ENCODE data around the gene BIK. TPM values are rescaled to one million over a fixed set of nuclear protein-coding genes. Genes with fewer than 3 reads are reported as not detected.

BIK gene
- total RNA-seq, 1 donor from 2014 or later: not detected

DNA sequence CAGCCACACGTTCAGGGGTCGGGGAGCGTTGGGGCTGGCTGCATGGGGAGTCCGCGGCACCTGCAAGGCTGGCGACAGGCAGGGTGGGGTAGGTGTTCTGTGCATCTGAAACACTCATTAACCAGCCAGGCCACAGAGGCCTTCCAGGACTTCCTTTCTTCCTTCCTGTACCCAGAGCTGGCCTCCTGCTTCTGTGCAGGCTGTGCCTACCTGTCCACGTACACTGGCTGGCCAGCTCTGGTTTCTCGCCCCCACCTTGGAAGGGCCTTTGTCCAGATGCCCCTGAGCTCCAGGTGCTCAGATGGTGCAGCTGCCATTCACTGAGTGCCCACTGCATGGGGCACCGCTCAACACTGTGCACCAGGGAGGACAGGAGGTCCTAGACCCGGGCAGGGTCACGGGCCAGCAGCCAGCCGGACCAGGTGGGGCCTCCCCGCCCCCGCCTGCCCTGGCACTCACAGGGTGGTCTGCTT lies 60.5 kb downstream of the BIK start:
- TF ChIP-seq, protein P1, sequence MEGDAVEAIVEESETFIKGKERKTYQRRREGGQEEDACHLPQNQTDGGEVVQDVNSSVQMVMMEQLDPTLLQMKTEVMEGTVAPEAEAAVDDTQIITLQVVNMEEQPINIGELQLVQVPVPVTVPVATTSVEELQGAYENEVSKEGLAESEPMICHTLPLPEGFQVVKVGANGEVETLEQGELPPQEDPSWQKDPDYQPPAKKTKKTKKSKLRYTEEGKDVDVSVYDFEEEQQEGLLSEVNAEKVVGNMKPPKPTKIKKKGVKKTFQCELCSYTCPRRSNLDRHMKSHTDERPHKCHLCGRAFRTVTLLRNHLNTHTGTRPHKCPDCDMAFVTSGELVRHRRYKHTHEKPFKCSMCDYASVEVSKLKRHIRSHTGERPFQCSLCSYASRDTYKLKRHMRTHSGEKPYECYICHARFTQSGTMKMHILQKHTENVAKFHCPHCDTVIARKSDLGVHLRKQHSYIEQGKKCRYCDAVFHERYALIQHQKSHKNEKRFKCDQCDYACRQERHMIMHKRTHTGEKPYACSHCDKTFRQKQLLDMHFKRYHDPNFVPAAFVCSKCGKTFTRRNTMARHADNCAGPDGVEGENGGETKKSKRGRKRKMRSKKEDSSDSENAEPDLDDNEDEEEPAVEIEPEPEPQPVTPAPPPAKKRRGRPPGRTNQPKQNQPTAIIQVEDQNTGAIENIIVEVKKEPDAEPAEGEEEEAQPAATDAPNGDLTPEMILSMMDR (IDR thresholded peaks at IDR 0.05): no peak
- TF ChIP-seq POLR2A (IDR thresholded peaks at IDR 0.05): no peak
- TF ChIP-seq POLR2AphosphoS5 (IDR thresholded peaks at IDR 0.05; ENCODE audit: insufficient read depth in 1 of 2, low read depth in 1 of 2): no peak
- Histone ChIP-seq H3K4me1 (no peaks in the 10 kb centered on the region), H3K9me3 (no peaks in the 10 kb centered on the region), H3K27ac (no peak overlapping the region), H3K36me3 (peaks cover 0 to 54% of the 10 kb centered on the region in 2 donors), H3K27me3 (no peaks in the 10 kb centered on the region), H3K4me3 (no peak overlapping the region)
- DNase-seq (ENCODE audit: extremely low spot score in 2 of 2): no peak
- intact Hi-C loops (cut with DNase I): no loop called here

DNA sequence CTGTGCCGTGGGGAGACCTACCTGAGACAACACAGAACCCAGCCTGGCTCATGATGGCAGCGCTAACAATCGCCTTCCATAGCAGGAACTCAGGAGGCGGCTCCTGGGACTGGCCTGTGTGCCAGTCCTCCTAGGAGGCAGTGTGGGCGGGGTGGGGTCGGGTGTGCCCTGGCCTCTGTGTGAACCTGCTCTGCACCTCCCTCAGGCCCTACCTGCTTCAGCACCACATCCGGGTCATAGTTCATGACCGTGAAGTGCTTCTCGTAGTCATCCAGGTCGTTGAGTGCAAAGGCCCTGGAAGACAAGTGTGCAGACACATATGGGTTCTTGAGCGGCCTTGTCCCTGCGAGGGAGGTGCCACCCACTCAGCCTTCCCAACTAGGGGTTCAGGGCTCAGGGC lies 61.1 kb downstream of the BIK start:
- intact Hi-C loops (cut with DNase I): no loop called here
- Histone ChIP-seq H3K27me3 (no peaks in the 10 kb centered on the region), H3K27ac (no peak overlapping the region), H3K36me3 (peaks cover 0 to 54% of the 10 kb centered on the region in 2 donors), H3K9me3 (no peaks in the 10 kb centered on the region), H3K4me1 (no peaks in the 10 kb centered on the region), H3K4me3 (no peak overlapping the region)
- DNase-seq (ENCODE audit: extremely low spot score in 2 of 2): no peak
- TF ChIP-seq POLR2A (IDR thresholded peaks at IDR 0.05) (no peak), POLR2AphosphoS5 (IDR thresholded peaks at IDR 0.05; ENCODE audit: insufficient read depth in 1 of 2, low read depth in 1 of 2) (no peak)
- TF ChIP-seq, protein P1 (IDR thresholded peaks at IDR 0.05): no peak

DNA sequence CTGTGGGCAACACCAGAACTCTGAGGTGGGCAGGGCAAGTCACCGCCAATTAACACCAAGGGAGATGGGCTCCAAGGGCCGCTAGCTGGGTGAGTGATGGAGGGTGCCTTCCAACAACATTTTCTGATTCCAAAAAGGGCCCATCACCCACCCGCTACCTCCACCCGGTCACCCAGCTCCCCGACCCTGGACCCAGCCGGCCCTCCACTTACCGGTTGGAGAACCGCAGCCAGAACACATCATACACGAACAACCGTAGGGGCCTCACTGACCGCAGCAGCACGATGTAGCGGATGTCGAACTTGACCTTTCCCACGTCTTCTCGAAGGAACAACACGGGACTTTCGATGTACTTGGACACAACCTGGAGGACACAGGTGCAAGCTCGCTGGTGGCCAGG lies 61.6 kb downstream of the BIK start:
- Histone ChIP-seq H3K27ac (no peak overlapping the region), H3K36me3 (peaks cover 0 to 54% of the 10 kb centered on the region in 2 donors), H3K4me1 (no peaks in the 10 kb centered on the region), H3K9me3 (no peaks in the 10 kb centered on the region), H3K4me3 (no peak overlapping the region), H3K27me3 (no peaks in the 10 kb centered on the region)
- intact Hi-C loops (cut with DNase I): no loop called here
- no peak for DNase-seq (ENCODE audit: extremely low spot score in 2 of 2)
- TF ChIP-seq POLR2A (IDR thresholded peaks at IDR 0.05): no peak
- TF ChIP-seq, protein P1 (IDR thresholded peaks at IDR 0.05): no peak
- no peak for TF ChIP-seq POLR2AphosphoS5 (IDR thresholded peaks at IDR 0.05; ENCODE audit: insufficient read depth in 1 of 2, low read depth in 1 of 2)

DNA sequence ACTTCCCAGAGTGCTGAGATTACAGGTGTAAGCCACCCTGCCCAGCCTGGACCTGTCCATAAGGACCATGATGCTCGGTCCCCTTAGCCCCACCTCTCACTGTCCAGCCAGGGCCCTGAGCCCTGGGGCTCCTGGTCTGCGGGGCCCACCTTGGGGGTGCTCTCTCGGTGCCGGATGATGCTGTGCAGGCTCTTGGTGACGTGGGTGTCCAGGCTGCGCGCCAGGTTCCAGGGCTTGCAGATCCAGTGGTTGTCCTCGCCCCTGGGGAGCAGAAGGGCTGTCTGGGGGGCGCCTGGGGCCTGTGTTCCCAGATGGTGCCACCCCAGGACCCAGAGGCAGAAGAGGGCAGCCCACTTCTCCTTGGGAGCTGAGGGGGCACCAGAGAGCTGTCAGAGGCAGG lies 63.0 kb downstream of the BIK start:
- no peak for TF ChIP-seq POLR2A (IDR thresholded peaks at IDR 0.05)
- TF ChIP-seq, protein P1 (IDR thresholded peaks at IDR 0.05): no peak
- no peak for TF ChIP-seq POLR2AphosphoS5 (IDR thresholded peaks at IDR 0.05; ENCODE audit: insufficient read depth in 1 of 2, low read depth in 1 of 2)
- no peaks in the 10 kb centered on the region for H3K27me3 ChIP-seq
- H3K27ac ChIP-seq: no peak overlapping the region
- no peak overlapping the region for H3K4me3 ChIP-seq
- intact Hi-C loops (cut with DNase I): no loop called here
- DNase-seq (ENCODE audit: extremely low spot score in 2 of 2): no peak
- H3K9me3 ChIP-seq: no peaks in the 10 kb centered on the region
- peaks cover 0 to 48% of the 10 kb centered on the region in 2 donors for H3K36me3 ChIP-seq
- H3K4me1 ChIP-seq: no peaks in the 10 kb centered on the region

- Histone ChIP-seq H3K27me3 (no peaks in the 10 kb centered on the region), H3K4me1 (no peaks in the 10 kb centered on the region), H3K27ac (no peak overlapping the region), H3K36me3 (peaks cover 0 to 54% of the 10 kb centered on the region in 2 donors), H3K9me3 (no peaks in the 10 kb centered on the region), H3K4me3 (no peak overlapping the region)
- TF ChIP-seq POLR2A (IDR thresholded peaks at IDR 0.05) (no peak), POLR2AphosphoS5 (IDR thresholded peaks at IDR 0.05; ENCODE audit: insufficient read depth in 1 of 2, low read depth in 1 of 2) (no peak)
- TF ChIP-seq, protein P1 (IDR thresholded peaks at IDR 0.05): no peak
- intact Hi-C loops (cut with DNase I): no loop called here
- no peak for DNase-seq (ENCODE audit: extremely low spot score in 2 of 2)
Measured at GRCh38 chr22:43173976-43174720, 63.6 kb downstream of the BIK start.

Measured in vagina (tissue), 2 donors.